HEK293T (cell line): ENCODE measurements around the gene JAKMIP2.

Experiments used
- BHLHE40 ChIP-seq: fragments of 450-650 bp; IDR thresholded peaks from 2 replicates; pipeline ENCODE4 v1.6.1; 2016; ENCODE audit warnings: mild to moderate bottlenecking, moderate library complexity, borderline replicate concordance
- CTBP1 ChIP-seq: fragments of 450-650 bp; IDR thresholded peaks from 2 replicates; pipeline ENCODE4 v1.6.1; 2016; ENCODE audit warnings: borderline replicate concordance
- ELF4 ChIP-seq: fragments of 450-650 bp; IDR thresholded peaks from 2 replicates; pipeline ENCODE4 v1.6.1; 2017; ENCODE audit warnings: antibody characterized with exemption
- FOXM1 ChIP-seq: fragments of 450-650 bp; IDR thresholded peaks from 2 replicates; pipeline ENCODE4 v1.6.1; 2017; ENCODE audit warnings: mild to moderate bottlenecking, borderline replicate concordance
- HDGF ChIP-seq: fragments of 450-650 bp; IDR thresholded peaks from 2 replicates; pipeline ENCODE4 v1.6.1; 2017; ENCODE audit warnings: antibody characterized with exemption, borderline replicate concordance
- L3MBTL2 ChIP-seq: fragments of 450-650 bp; conservative IDR thresholded peaks from 2 replicates; pipeline ENCODE4 v1.6.1; 2016; ENCODE audit warnings: mild to moderate bottlenecking
- LEF1 ChIP-seq: fragments of 450-650 bp; IDR thresholded peaks from 2 replicates; pipeline ENCODE4 v1.6.1; 2017; ENCODE audit warnings: mild to moderate bottlenecking, borderline replicate concordance
- SP1 ChIP-seq: fragments of 450-650 bp; IDR thresholded peaks from 2 replicates; pipeline ENCODE4 v1.6.1; 2017
- TARDBP ChIP-seq: fragments of 450-650 bp; IDR thresholded peaks from 2 replicates; pipeline ENCODE4 v1.6.1; 2016
- TF ChIP-seq, protein P1 (sequence below): fragments of 450-650 bp; IDR thresholded peaks from 2 replicates; pipeline ENCODE4 v1.6.1; 2016

DNA sequence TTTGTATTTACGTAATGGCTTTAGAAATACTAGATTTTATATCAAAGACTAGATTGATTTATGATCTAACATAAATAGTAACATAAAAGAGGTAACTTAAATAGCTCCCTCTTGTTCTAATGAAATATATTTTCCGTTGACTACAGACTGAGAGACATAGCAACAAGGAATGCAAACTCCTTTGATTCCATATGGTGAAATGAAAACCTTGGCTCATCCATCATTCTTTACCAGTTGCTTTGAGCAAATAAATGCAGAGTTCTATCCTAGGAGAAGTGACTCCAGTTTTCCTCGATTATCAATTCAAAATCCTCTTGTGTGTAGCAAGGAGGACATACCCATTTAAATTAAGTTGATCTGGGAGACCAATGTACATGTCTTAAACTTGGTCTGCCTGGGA lies 18.0 kb upstream of the JAKMIP2 start:
- TF ChIP-seq HDGF (no peak), FOXM1 (no peak), L3MBTL2 (no peak), SP1 (no peak), ELF4 (no peak), CTBP1 (no peak), TARDBP (no peak), LEF1 (no peak), BHLHE40 (no peak)
- TF ChIP-seq, protein P1, sequence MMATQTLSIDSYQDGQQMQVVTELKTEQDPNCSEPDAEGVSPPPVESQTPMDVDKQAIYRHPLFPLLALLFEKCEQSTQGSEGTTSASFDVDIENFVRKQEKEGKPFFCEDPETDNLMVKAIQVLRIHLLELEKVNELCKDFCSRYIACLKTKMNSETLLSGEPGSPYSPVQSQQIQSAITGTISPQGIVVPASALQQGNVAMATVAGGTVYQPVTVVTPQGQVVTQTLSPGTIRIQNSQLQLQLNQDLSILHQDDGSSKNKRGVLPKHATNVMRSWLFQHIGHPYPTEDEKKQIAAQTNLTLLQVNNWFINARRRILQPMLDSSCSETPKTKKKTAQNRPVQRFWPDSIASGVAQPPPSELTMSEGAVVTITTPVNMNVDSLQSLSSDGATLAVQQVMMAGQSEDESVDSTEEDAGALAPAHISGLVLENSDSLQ = no peak
